ENCODE results near the gene AZIN2. TPM values are rescaled to one million over a fixed set of nuclear protein-coding genes. Genes with fewer than 3 reads are reported as not detected.

Gene AZIN2
- total and polyA plus RNA-seq, 9 of the 15 experiments (the other 6 are each of a cell fraction or from before 2014, with no cell fraction given), result 0.06 to 0.91 (median 0.42) TPM; not detected in 2

DNA sequence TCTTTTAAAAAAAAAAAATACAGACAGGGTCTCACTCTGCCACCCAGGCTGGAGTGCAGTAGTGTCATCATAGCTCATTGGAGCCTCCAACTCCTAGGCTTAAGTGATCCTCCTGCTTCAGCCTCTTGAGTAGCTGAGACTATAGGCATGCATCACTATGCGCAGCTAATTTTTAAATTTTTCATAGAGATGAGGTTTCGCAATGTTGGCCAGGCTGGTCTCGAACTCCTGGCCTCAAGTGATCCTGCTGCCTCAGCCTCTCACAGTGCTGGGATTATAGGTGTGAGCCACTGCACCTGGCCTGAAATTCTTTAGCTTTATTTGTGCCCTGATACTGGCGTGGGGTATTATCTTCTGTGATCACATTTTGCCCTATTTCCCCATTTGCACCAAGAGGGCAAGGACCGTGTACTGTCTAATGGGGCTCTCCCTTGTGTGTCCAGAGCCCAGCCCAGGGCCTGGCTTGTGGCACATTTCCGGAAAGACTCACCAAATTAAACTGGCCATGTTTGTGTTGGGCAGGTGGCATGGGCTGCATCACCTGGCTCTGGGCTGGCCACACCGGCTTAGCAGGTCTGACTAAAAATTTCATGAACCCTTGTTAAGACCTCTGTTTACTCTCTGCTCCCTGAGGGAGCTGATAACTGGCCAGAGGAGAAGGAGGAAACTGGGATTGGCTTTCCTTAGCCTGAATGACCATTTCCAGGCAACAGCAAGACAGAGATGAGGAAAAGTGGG is 68.7 kb downstream of the AZIN2 start (continued):
- TF ChIP-seq, protein P1, sequence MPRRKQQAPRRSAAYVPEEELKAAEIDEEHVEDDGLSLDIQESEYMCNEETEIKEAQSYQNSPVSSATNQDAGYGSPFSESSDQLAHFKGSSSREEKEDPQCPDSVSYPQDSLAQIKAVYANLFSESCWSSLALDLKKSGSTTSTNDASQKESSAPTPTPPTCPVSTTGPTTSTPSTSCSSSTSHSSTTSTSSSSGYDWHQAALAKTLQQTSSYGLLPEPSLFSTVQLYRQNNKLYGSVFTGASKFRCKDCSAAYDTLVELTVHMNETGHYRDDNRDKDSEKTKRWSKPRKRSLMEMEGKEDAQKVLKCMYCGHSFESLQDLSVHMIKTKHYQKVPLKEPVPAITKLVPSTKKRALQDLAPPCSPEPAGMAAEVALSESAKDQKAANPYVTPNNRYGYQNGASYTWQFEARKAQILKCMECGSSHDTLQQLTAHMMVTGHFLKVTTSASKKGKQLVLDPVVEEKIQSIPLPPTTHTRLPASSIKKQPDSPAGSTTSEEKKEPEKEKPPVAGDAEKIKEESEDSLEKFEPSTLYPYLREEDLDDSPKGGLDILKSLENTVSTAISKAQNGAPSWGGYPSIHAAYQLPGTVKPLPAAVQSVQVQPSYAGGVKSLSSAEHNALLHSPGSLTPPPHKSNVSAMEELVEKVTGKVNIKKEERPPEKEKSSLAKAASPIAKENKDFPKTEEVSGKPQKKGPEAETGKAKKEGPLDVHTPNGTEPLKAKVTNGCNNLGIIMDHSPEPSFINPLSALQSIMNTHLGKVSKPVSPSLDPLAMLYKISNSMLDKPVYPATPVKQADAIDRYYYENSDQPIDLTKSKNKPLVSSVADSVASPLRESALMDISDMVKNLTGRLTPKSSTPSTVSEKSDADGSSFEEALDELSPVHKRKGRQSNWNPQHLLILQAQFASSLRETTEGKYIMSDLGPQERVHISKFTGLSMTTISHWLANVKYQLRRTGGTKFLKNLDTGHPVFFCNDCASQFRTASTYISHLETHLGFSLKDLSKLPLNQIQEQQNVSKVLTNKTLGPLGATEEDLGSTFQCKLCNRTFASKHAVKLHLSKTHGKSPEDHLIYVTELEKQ (CRISPR knock-in tag; IDR thresholded peaks at IDR 0.05), result no peak

DNA sequence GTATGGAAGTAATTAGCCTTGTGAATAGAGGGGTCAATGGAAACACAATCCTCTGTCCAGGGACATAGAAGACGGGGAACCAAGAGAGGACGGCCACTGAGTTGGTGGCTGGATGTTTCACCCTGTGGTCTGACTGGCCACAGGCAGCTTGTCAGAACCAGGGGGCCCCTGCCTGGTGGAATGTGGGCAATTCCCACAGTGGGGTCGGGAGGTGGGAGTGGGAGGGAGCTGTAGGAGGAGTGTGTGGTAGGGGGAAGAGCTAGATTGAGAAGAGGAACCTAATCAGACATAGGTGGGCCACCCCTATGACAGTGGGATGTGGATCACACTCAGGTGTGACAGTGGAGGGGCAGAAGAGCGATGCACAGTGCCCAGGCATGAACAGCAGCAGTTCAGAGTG is 69.6 kb downstream of the AZIN2 start:
- no peaks in the 10 kb centered on the region for H3K79me2 ChIP-seq (ENCODE audit: control insufficient read depth, insufficient read depth, low read length)
- no peak for DNase-seq (ENCODE audit: extremely low read depth in 1 of 4, low spot score in 3 of 4)
- H2AFZ ChIP-seq (ENCODE audit: low read depth, low read length), result no peak overlapping the region
- no peak overlapping the region for H3K9ac ChIP-seq (ENCODE audit: insufficient read depth in 1 of 2, low read depth in 2 of 2, low read length in 2 of 2)
- no peaks in the 10 kb centered on the region for H3K36me3 ChIP-seq (ENCODE audit: control insufficient read depth, insufficient read depth, low read length)
- no peaks in the 10 kb centered on the region for H4K20me1 ChIP-seq (replicated peaks; ENCODE audit: control insufficient read depth, insufficient read depth, low read length)
- no peaks in the 10 kb centered on the region for H3K9me1 ChIP-seq (ENCODE audit: control insufficient read depth, insufficient read depth, low read length)
- H3K4me3 ChIP-seq, result no peak overlapping the region
- in situ Hi-C loops (cut with MboI), result no loop called here
- no TSS peak for BruUV-seq (replicated peaks)
- no peak for ATAC-seq
- H3K27ac ChIP-seq (ENCODE audit: extremely low read depth, low read depth, low read length), result no peak overlapping the region
- peaks cover 0 to 5% of the 10 kb centered on the region in 2 experiments; a peak in 1 of 5 replicates for H3K4me1 ChIP-seq (replicated peaks in 1 of 2; ENCODE audit: control insufficient read depth in 2 of 2, insufficient read depth in 2 of 2, low read length in 2 of 2)
- FAIRE-seq, result peak; percentile 40
- H3K27me3 ChIP-seq (ENCODE audit: control insufficient read depth in 2 of 2, insufficient read depth in 2 of 2, low read length in 2 of 2), result peaks cover 13 to 31% of the 10 kb centered on the region in 2 experiments; a peak in 4 of 5 replicates
- no peaks in the 10 kb centered on the region for H3K9me3 ChIP-seq (replicated peaks; ENCODE audit: control insufficient read depth, insufficient read depth, low read depth, low read length)
- intact Hi-C loops (cut with micrococcal nuclease), result no loop called here
- 3% methylated on average over 4 of the region's 4 CpGs for WGBS (ENCODE audit: insufficient coverage, low coverage, missing lambda C conversion rate)
- H3K4me2 ChIP-seq (ENCODE audit: insufficient read depth, low read length), result no peak overlapping the region
- POLR2A ChIA-PET, result interaction anchor here (0.6 to 0.7 kb wide), 2 partner anchors 23 to 41 kb away, joined by 3 read pairs; no protein-coding TSS in a partner anchor
- CTCF ChIA-PET (ENCODE audit: low intra/inter-chr PET ratio), result interaction anchor here (0.7 kb wide), 1 partner anchor 36 kb away, joined by 3 read pairs; no protein-coding TSS in a partner anchor
- TF ChIP-seq CSDE1 (IDR thresholded peaks at IDR 0.05), result no peak
- TF ChIP-seq, protein P2, sequence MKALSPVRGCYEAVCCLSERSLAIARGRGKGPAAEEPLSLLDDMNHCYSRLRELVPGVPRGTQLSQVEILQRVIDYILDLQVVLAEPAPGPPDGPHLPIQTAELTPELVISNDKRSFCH (CRISPR knock-in tag; IDR thresholded peaks at IDR 0.05), result no peak
- TF ChIP-seq, protein P2 (tag; IDR thresholded peaks at IDR 0.05), result no peak
- TF ChIP-seq SP1 (CRISPR knock-in tag; IDR thresholded peaks at IDR 0.05), result no peak
- TF ChIP-seq TCF7 (IDR thresholded peaks at IDR 0.05; ENCODE audit: borderline replicate concordance), result no peak
- no peak for TF ChIP-seq MTA2 (IDR thresholded peaks at IDR 0.05; ENCODE audit: low read depth)
- TF ChIP-seq, protein P1 (CRISPR knock-in tag; IDR thresholded peaks at IDR 0.05), result no peak
- TF ChIP-seq MTA3 (IDR thresholded peaks at IDR 0.05; ENCODE audit: borderline replicate concordance), result no peak
- no peak for TF ChIP-seq TAF9B (IDR thresholded peaks at IDR 0.05; ENCODE audit: partially characterized antibody)
- TF ChIP-seq NCOA1 (IDR thresholded peaks at IDR 0.05; ENCODE audit: low read depth), result no peak
- no peak for TF ChIP-seq ELF1 (tag; IDR thresholded peaks at IDR 0.05)
- no peak for TF ChIP-seq HOXB6 (CRISPR knock-in tag; IDR thresholded peaks at IDR 0.05; ENCODE audit: borderline replicate concordance)

Data from K562 (cell line).